HG03442 (cell line): ENCODE results near the gene SLFN14.
"Not testable (repeated sequence)": the region's sequence is repeated elsewhere in the genome, so short reads cannot be mapped to it uniquely, and the experiment has no call there.

Source experiments
- ATAC-seq: cut with Tn5 transposase; IDR thresholded peaks from one replicate; pipeline ENCODE4 v1.9.1; 2021; ENCODE audit warnings: mild to moderate bottlenecking, moderate library complexity; ENCODE audit not compliant: unreplicated experiment

SLFN14 gene

DNA sequence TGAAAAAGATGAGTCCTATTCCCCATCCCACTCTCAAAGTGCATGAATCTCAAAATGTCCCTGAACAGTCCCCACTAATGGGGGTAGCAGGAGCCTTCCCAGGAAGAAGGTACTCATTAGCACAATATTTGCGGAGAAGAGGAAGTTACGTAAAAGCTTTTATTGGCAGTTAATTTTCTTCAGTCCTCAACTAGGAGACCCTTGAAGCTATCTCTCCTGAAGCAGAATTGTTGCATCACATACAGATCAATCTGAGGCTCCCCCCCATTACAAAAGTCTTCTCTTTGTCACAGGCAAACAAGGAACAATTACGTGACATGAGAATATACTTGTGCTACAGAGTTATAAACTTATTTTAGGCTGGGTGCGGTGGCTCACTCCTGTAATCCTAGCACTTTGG lies 37.3 kb downstream of the SLFN14 start:
- ATAC-seq: no peak

DNA sequence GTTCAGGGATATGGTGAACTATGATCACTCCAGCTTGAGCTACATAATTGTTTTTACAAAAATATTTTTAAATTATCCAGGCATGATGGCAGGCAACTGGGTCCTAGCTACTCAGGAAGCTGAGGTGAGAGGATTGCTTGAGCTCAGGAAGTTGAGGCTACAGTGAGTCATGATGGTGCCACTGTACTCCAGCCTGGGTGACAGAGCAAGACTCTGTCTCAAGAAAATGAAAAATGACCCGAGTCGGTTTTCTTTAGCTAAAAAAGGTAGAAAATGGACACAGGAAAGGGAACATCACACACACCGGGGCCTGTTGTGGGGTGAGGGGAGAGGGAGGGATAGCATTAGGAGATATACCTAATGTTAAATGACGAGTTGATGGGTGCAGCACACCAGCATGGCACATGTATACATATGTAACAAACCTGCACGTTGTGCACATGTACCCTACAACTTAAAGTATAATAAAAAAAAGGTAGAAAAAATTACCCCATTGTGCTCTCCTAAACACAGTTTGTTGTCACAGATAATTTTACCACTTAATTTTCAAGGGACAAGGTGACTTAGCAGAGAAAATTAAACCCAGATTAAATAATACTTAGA lies 38.9 kb downstream of the SLFN14 start:
- ATAC-seq: not testable (repeated sequence)

DNA sequence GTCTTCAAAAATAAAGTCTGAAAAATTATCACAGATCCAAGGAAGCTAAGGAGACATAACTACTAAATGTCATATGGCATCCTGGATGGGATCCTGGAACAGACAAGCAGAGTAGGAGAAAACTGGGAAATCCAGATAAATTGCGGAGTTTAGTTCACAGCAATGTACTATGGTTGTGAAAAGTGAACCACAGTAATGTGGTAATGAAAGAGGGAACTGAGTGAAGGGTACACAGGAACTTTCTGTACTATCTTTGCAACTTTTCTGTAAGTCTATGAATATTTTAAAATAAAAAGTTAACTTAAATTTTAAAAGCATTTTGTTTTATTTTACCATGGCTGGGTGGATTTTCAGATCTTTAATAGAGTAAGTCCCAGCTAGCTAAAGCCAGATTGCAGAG lies 39.5 kb downstream of the SLFN14 start:
- no peak for ATAC-seq

DNA sequence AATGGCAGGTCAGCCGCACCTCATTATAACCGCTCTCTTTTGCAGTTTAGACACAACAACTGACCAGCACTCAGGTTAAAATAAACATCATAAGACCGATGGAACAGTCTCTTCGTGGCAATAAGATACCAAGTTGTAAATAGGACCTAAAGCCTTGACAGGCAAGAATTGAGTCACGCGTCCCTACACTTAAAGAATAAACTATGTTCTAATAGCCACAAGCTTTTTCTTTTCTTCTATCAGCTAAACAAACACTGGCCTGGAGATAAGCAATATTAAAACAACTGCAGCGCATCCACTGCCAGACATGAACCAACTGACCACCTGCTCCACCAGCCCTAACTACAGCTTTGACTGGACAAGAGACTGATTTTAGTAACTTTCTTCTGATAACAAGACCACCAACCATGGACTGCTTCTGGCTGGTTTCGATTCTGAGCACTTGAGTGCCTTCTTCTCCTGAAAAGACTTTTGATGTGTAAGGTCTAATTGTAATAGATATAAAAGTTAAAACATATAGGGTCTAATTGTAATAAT lies 40.6 kb downstream of the SLFN14 start:
- no peak for ATAC-seq

DNA sequence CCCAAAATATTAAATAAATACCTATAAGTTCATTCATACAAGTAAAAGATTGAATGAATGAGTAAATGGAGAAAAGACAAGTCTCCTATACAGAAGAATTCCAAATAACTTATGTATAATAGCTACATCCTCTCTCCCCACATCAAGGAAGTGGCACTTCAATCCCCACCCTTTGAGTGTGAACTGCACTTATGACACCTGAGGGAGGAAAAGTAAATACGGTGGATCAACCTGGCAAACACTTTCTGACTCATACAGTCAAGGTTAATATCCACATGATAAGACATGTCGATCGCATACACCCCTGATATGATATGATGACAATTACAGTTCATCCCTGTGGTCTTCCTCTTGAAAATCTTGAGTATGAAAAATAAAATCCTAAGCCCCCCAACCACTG lies 41.2 kb downstream of the SLFN14 start:
- ATAC-seq: no peak

DNA sequence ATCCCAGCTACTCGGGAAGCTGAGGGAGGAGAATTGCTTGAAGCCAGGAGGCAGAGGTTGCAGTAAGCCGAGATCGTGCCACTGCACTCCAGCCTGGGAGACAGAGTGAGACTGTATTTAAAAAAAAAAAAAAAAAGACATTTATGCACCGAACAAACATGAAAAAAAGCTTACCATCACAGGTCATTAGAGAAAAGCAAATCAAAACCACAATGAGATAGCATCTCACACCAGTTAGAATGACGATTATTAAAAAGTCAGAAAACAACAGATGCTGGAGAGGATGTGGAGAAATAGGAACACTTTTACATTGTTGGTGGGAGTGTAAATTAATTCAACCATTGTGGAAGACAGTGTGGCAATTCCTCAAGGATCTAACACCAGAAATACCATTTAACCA lies 42.2 kb downstream of the SLFN14 start:
- ATAC-seq: not testable (repeated sequence)

DNA sequence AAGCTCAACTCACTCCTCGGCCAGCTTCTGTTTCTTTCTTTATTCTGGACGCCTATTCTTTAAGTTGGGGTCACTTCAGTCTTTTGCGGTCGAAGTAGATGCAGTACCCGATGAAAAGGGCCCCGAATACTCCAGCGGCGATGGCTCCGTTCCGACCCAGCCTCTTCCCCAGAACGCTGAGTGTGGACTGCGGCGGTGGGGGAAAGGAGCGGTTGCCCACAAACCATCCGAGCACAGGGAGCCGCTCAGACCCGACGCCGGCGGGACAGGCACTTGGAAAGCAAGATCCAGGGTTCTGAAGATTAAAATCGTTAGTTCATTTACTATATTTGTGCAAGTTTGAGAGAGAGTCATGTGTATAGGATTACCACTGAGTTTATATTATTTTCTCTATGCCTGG lies 45.6 kb downstream of the SLFN14 start:
- ATAC-seq: no peak

DNA sequence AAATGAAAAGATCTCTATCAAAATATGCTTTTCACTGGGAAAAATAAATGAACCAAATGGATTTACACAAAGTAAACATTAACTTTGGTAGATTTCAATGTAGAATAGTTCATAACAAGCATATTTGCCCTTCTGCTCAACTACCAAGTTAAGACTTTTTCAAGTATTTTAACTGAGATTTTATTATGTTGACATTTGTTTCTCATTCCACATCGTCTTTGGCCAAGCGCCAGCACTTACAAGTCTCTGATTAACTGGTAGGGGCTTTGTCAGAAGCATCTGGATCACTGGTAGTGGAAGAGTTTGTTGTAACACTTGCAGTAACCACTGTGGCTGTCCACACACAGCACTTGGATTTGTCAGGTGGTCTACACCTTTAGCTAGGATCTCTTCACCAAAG lies 46.1 kb downstream of the SLFN14 start:
- no peak for ATAC-seq
